AG09309 (cell line): ENCODE data around the gene ZNF487.

Experiments used
- DNase-seq: peaks from one replicate; pipeline ENCODE4 v3.0.0-alpha.2; 2010; ENCODE audit warnings: low read depth
- H3K4me3 ChIP-seq: 2 replicates; pipeline ENCODE4 v1.5.1; 2011; ENCODE audit warnings: mild to moderate bottlenecking, low read depth, low read length, moderate library complexity; ENCODE audit not compliant: control insufficient read depth
- TF ChIP-seq, protein P1 (sequence below): IDR thresholded peaks from 2 replicates; pipeline ENCODE4 v1.5.1; 2011; ENCODE audit warnings: mild to moderate bottlenecking, low read depth, low read length, inconsistent platforms; ENCODE audit not compliant: insufficient read depth, control insufficient read depth; ENCODE audit errors: missing control alignments

The ZNF487 gene

DNA sequence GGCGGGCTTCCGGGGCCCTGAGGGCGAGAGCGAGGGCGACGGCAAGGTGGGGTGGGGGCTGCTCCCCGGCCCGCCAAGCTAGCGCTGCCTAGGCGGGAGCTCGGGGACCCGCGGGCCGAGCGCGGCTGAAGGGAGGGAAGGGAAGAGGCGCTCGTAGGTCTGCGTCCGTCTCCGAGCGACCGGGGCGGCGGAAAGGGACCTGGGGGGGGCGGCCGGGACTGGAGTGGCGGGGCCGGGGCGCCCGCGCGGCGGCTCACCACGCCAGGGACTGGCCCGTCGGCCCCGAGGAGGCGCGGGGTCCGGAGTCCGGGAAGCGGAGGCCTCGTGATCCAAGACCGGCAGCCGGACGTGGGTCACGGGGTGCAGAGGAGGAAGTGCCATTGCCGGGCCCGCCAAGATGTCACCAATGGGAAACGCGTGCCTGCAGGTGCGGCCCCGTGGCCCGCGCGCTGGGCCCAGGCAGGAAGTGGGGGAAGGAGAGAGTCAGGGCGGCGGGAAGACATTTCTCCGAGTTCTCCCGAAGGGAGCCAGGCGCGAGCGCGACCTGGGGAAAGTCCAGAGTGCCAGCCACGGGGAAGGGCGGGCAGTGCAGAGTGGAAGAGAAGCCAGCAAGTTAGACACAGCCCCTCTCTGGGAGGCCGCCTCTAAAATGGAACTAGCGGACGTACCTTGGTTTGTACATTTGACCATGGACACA lies 39.8 kb upstream of the ZNF487 start:
- H3K4me3 ChIP-seq, result peak overlapping the region; percentile 69
- TF ChIP-seq, protein P1, sequence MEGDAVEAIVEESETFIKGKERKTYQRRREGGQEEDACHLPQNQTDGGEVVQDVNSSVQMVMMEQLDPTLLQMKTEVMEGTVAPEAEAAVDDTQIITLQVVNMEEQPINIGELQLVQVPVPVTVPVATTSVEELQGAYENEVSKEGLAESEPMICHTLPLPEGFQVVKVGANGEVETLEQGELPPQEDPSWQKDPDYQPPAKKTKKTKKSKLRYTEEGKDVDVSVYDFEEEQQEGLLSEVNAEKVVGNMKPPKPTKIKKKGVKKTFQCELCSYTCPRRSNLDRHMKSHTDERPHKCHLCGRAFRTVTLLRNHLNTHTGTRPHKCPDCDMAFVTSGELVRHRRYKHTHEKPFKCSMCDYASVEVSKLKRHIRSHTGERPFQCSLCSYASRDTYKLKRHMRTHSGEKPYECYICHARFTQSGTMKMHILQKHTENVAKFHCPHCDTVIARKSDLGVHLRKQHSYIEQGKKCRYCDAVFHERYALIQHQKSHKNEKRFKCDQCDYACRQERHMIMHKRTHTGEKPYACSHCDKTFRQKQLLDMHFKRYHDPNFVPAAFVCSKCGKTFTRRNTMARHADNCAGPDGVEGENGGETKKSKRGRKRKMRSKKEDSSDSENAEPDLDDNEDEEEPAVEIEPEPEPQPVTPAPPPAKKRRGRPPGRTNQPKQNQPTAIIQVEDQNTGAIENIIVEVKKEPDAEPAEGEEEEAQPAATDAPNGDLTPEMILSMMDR, result no peak
- no peak for DNase-seq

DNA sequence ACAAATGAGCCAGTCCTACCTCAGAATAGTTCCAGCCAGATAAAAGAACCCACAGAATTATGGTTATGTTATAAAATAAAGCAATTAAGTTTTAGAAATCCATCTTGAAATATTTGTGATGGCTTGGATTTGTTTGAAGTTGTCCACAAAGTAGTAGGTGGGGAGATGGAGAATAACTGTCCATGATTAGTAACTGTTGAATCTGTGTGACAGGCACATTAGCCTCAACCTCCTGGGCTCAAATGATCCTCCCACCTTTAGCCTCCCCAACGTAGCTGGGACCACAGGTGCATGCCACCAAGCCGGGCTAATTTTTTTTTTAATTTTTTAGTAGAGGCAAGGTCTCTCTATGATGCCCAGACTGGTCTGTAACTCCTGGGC lies 38.0 kb upstream of the ZNF487 start:
- DNase-seq, result no peak
- TF ChIP-seq, protein P1, result no peak
- H3K4me3 ChIP-seq, result no peak overlapping the region

GRCh38 chr10:43399320-43400310 lies 37.3 kb upstream of the ZNF487 start:
- DNase-seq, result no peak
- no peak overlapping the region for H3K4me3 ChIP-seq

GRCh38 chr10:43401627-43402026 lies 35.3 kb upstream of the ZNF487 start:
- TF ChIP-seq, protein P1, result no peak
- no peak overlapping the region for H3K4me3 ChIP-seq
- DNase-seq, result no peak

More at GRCh38 chr10:43399320-43400310, 37.3 kb upstream of the ZNF487 start:
- TF ChIP-seq, protein P1, result no peak

- H3K4me3 ChIP-seq, result no peak overlapping the region
- DNase-seq, result no peak
- TF ChIP-seq, protein P1, result no peak
Measured at GRCh38 chr10:43402176-43402575, 34.7 kb upstream of the ZNF487 start.

- TF ChIP-seq, protein P1, result no peak
Measured at GRCh38 chr10:43402880-43403452, 33.9 kb upstream of the ZNF487 start.

More at GRCh38 chr10:43402880-43403452, 33.9 kb upstream of the ZNF487 start:
- no peak for DNase-seq
- H3K4me3 ChIP-seq, result no peak overlapping the region
